Measurements from ENCODE around the gene XPNPEP2.

The XPNPEP2 gene

GRCh38 chrX:129808158-129808828 is 69.5 kb downstream of the XPNPEP2 start:
- Histone ChIP-seq H3K9me3 (ENCODE audit: insufficient read depth, low read depth, low read length) (no peaks in the 10 kb centered on the region), H3K27ac (ENCODE audit: low read depth, low read length) (no peak overlapping the region), H4K91ac (ENCODE audit: low read depth, low read length) (no peak overlapping the region), H2BK120ac (ENCODE audit: insufficient read depth, low read length, poor library complexity) (no peak overlapping the region), H3K4ac (ENCODE audit: low read depth, low read length) (no peak overlapping the region), H3K18ac (ENCODE audit: low read length) (no peak overlapping the region), H3K14ac (ENCODE audit: low read length) (no peak overlapping the region), H4K12ac (ENCODE audit: low read depth, low read length) (no peak overlapping the region), H2AK5ac (ENCODE audit: low read length) (no peak overlapping the region), H4K8ac (ENCODE audit: low read depth, low read length) (no peak overlapping the region), H3K4me3 (ENCODE audit: low read depth, low read length) (no peak overlapping the region), H3K4me2 (ENCODE audit: low read length) (no peak overlapping the region), H2BK5ac (ENCODE audit: low read depth, low read length, poor library complexity) (no peak overlapping the region), H3K79me2 (ENCODE audit: control insufficient read depth, insufficient read depth, low read length, poor library complexity) (no peaks in the 10 kb centered on the region), H3K4me1 (ENCODE audit: control insufficient read depth in 1 of 2, insufficient read depth in 2 of 2, low read length in 2 of 2) (no peaks in the 10 kb centered on the region), H2AFZ (ENCODE audit: insufficient read depth, low read length, poor library complexity) (no peak overlapping the region), H2BK12ac (ENCODE audit: low read length) (no peak overlapping the region), H3K23ac (ENCODE audit: low read length) (no peak overlapping the region), H3K9ac (ENCODE audit: low read length) (no peak overlapping the region), H3K79me1 (ENCODE audit: low read length) (no peaks in the 10 kb centered on the region), H3K27me3 (ENCODE audit: insufficient read depth, low read length) (no peaks in the 10 kb centered on the region), H3K36me3 (ENCODE audit: control insufficient read depth in 1 of 2, insufficient read depth in 2 of 2, low read length in 2 of 2) (peaks cover 10 to 20% of the 10 kb centered on the region in 2 experiments)
- DNase-seq, result no peak
- WGBS (ENCODE audit: extremely low coverage, insufficient coverage, insufficient read length), result no CpG with 5 or more reads among the region's 2 CpGs

- Histone ChIP-seq H3K9ac (ENCODE audit: low read length) (no peak overlapping the region), H2BK120ac (ENCODE audit: insufficient read depth, low read length, poor library complexity) (no peak overlapping the region), H3K14ac (ENCODE audit: low read length) (no peak overlapping the region), H3K4ac (ENCODE audit: low read depth, low read length) (no peak overlapping the region), H2AK5ac (ENCODE audit: low read length) (no peak overlapping the region), H2BK12ac (ENCODE audit: low read length) (no peak overlapping the region), H3K23ac (ENCODE audit: low read length) (no peak overlapping the region), H3K9me3 (ENCODE audit: insufficient read depth, low read depth, low read length) (no peaks in the 10 kb centered on the region), H3K4me1 (ENCODE audit: control insufficient read depth in 1 of 2, insufficient read depth in 2 of 2, low read length in 2 of 2) (no peaks in the 10 kb centered on the region), H3K36me3 (ENCODE audit: control insufficient read depth in 1 of 2, insufficient read depth in 2 of 2, low read length in 2 of 2) (peaks cover 10 to 20% of the 10 kb centered on the region in 2 experiments), H3K27me3 (ENCODE audit: insufficient read depth, low read length) (no peaks in the 10 kb centered on the region), H2AFZ (ENCODE audit: insufficient read depth, low read length, poor library complexity) (no peak overlapping the region), H3K79me2 (ENCODE audit: control insufficient read depth, insufficient read depth, low read length, poor library complexity) (no peaks in the 10 kb centered on the region), H4K12ac (ENCODE audit: low read depth, low read length) (no peak overlapping the region), H3K79me1 (ENCODE audit: low read length) (no peaks in the 10 kb centered on the region), H3K27ac (ENCODE audit: low read depth, low read length) (no peak overlapping the region), H3K18ac (ENCODE audit: low read length) (no peak overlapping the region), H2BK5ac (ENCODE audit: low read depth, low read length, poor library complexity) (no peak overlapping the region), H4K8ac (ENCODE audit: low read depth, low read length) (no peak overlapping the region), H4K91ac (ENCODE audit: low read depth, low read length) (no peak overlapping the region), H3K4me2 (ENCODE audit: low read length) (no peak overlapping the region), H3K4me3 (ENCODE audit: low read depth, low read length) (no peak overlapping the region)
- DNase-seq, result no peak
- no CpG with 5 or more reads among the region's 7 CpGs for WGBS (ENCODE audit: extremely low coverage, insufficient coverage, insufficient read length)
These were observed 70.3 kb downstream of the XPNPEP2 start for GRCh38 chrX:129808829-129809796.

- H3K36me3 ChIP-seq (ENCODE audit: control insufficient read depth in 1 of 2, insufficient read depth in 2 of 2, low read length in 2 of 2), result peaks cover 4 to 11% of the 10 kb centered on the region in 2 experiments
- no peak overlapping the region for H3K4me2 ChIP-seq (ENCODE audit: low read length)
- no peaks in the 10 kb centered on the region for H3K79me1 ChIP-seq (ENCODE audit: low read length)
- no peaks in the 10 kb centered on the region for H3K4me1 ChIP-seq (ENCODE audit: control insufficient read depth in 1 of 2, insufficient read depth in 2 of 2, low read length in 2 of 2)
- no peaks in the 10 kb centered on the region for H3K27me3 ChIP-seq (ENCODE audit: insufficient read depth, low read length)
- H2BK5ac ChIP-seq (ENCODE audit: low read depth, low read length, poor library complexity), result no peak overlapping the region
- no peak overlapping the region for H2AK5ac ChIP-seq (ENCODE audit: low read length)
- H2AFZ ChIP-seq (ENCODE audit: insufficient read depth, low read length, poor library complexity), result no peak overlapping the region
- no peak overlapping the region for H3K4ac ChIP-seq (ENCODE audit: low read depth, low read length)
- no peak overlapping the region for H3K23ac ChIP-seq (ENCODE audit: low read length)
- H3K4me3 ChIP-seq (ENCODE audit: low read depth, low read length), result no peak overlapping the region
- no peak overlapping the region for H2BK120ac ChIP-seq (ENCODE audit: insufficient read depth, low read length, poor library complexity)
- no peak overlapping the region for H3K14ac ChIP-seq (ENCODE audit: low read length)
- no peak overlapping the region for H2BK12ac ChIP-seq (ENCODE audit: low read length)
- H3K9me3 ChIP-seq (ENCODE audit: insufficient read depth, low read depth, low read length), result no peaks in the 10 kb centered on the region
- H4K12ac ChIP-seq (ENCODE audit: low read depth, low read length), result no peak overlapping the region
- H3K9ac ChIP-seq (ENCODE audit: low read length), result no peak overlapping the region
- H3K27ac ChIP-seq (ENCODE audit: low read depth, low read length), result no peak overlapping the region
- H4K8ac ChIP-seq (ENCODE audit: low read depth, low read length), result no peak overlapping the region
- no peak for DNase-seq
- no CpG with 5 or more reads among the region's 6 CpGs for WGBS (ENCODE audit: extremely low coverage, insufficient coverage, insufficient read length)
- H3K18ac ChIP-seq (ENCODE audit: low read length), result no peak overlapping the region
- H3K79me2 ChIP-seq (ENCODE audit: control insufficient read depth, insufficient read depth, low read length, poor library complexity), result no peaks in the 10 kb centered on the region
- no peak overlapping the region for H4K91ac ChIP-seq (ENCODE audit: low read depth, low read length)
These were observed 75.0 kb downstream of the XPNPEP2 start for GRCh38 chrX:129813662-129814368.

- Histone ChIP-seq H3K36me3 (ENCODE audit: control insufficient read depth in 1 of 2, insufficient read depth in 2 of 2, low read length in 2 of 2) (peaks cover 0 to 2% of the 10 kb centered on the region in 2 experiments), H3K4ac (ENCODE audit: low read depth, low read length) (no peak overlapping the region), H3K4me2 (ENCODE audit: low read length) (no peak overlapping the region), H2AFZ (ENCODE audit: insufficient read depth, low read length, poor library complexity) (no peak overlapping the region), H3K27me3 (ENCODE audit: insufficient read depth, low read length) (no peaks in the 10 kb centered on the region), H2BK5ac (ENCODE audit: low read depth, low read length, poor library complexity) (no peak overlapping the region), H4K12ac (ENCODE audit: low read depth, low read length) (no peak overlapping the region), H3K14ac (ENCODE audit: low read length) (no peak overlapping the region), H2BK120ac (ENCODE audit: insufficient read depth, low read length, poor library complexity) (no peak overlapping the region), H3K4me1 (ENCODE audit: control insufficient read depth in 1 of 2, insufficient read depth in 2 of 2, low read length in 2 of 2) (no peaks in the 10 kb centered on the region), H3K18ac (ENCODE audit: low read length) (no peak overlapping the region), H3K27ac (ENCODE audit: low read depth, low read length) (no peak overlapping the region), H3K79me2 (ENCODE audit: control insufficient read depth, insufficient read depth, low read length, poor library complexity) (no peaks in the 10 kb centered on the region), H2AK5ac (ENCODE audit: low read length) (no peak overlapping the region), H3K9ac (ENCODE audit: low read length) (no peak overlapping the region), H3K79me1 (ENCODE audit: low read length) (no peaks in the 10 kb centered on the region), H3K4me3 (ENCODE audit: low read depth, low read length) (no peak overlapping the region), H4K91ac (ENCODE audit: low read depth, low read length) (no peak overlapping the region), H2BK12ac (ENCODE audit: low read length) (no peak overlapping the region), H3K9me3 (ENCODE audit: insufficient read depth, low read depth, low read length) (no peaks in the 10 kb centered on the region), H3K23ac (ENCODE audit: low read length) (no peak overlapping the region), H4K8ac (ENCODE audit: low read depth, low read length) (no peak overlapping the region)
- DNase-seq, result peak; percentile 32 to 56
- WGBS (ENCODE audit: extremely low coverage, insufficient coverage, insufficient read length), result no CpG with 5 or more reads among the region's 2 CpGs
These were observed 79.3 kb downstream of the XPNPEP2 start for GRCh38 chrX:129818123-129818522.

All from trophoblast cell (in vitro differentiated cells and primary cell).